Embryonic facial prominence (tissue), 1 donor: ENCODE data around the gene ZBTB1.
"Not testable (repeated sequence)": the region's sequence is repeated elsewhere in the genome, so short reads cannot be mapped to it uniquely, and the experiment has no call there.

Source experiments
- DNase-seq: peaks from one replicate; pipeline ENCODE4 v3.0.0-alpha.2; 2016; ENCODE audit errors: extremely low spot score

The ZBTB1 gene

DNA sequence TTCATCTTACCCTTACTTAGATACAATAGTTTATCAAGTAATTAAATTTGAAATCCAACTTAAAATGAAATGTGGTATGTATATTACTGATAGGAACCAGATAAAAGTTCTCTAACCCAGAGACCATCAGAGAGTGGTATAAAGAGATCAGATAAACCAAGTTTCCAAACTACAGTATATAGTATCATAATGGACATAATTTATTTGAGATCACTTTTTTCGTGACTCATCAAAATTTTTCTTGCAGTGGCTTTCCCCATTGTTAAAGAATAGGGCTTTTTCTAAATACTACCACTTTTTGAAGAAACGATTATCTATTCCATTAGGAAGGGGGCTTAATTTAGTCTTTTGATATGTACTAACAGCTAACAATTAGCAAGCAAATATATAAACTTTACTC is 20.8 kb downstream of the ZBTB1 start:
- DNase-seq = no peak

DNA sequence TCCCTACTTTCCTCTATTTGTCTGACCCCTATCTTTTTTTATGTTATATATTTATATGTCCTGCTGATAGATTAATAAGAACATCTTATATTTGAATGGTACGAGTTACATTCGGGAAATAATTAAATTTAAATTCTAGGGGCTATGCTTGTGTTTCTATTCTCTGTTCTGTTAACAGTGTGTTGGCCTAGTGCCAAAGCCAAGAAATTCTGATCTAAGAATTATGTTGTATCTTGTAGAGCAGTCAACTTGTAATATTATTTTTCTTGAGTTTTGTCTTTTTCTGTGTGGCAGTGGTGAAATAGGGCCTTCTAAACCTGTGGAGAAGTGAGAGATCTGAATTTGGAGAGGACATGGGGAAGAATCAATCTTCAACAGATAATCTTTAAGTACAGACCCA is 27.0 kb downstream of the ZBTB1 start:
- no peak for DNase-seq

DNA sequence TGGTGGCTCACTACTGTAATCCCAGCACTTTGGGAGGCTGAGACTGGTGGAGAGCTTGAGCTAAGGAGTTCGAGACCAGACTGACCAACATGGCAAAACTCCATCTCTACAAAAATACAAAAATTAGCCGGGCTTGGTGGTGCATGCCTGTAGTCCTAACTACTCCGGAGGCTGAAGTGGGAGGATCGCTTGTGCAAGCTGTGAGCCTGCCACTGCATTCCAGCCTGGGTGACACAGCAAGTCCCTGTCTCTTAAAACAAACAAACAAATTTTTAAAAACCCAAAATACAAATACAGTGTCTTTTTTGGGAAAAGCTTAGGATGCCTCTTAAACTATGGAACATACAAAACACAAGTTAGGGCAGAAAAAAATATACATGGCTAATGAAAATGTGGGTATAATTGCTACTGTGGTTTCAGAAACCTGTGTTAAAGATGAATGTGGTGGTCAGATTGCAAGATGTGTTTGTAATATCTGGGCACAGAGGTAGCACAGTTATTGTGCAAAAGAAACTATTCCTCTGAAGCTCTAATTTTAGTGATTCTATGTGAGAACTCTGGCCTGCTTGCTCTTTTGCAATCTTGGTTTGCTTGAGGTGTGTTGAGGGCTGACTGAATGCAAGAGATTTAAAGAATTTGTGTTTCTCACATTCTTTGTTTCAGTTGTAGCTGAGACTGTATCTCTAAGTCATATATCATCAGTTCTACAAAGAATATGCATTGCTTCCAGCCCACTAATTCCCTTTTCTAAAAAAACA is 32.1 kb downstream of the ZBTB1 start:
- no peak for DNase-seq

DNA sequence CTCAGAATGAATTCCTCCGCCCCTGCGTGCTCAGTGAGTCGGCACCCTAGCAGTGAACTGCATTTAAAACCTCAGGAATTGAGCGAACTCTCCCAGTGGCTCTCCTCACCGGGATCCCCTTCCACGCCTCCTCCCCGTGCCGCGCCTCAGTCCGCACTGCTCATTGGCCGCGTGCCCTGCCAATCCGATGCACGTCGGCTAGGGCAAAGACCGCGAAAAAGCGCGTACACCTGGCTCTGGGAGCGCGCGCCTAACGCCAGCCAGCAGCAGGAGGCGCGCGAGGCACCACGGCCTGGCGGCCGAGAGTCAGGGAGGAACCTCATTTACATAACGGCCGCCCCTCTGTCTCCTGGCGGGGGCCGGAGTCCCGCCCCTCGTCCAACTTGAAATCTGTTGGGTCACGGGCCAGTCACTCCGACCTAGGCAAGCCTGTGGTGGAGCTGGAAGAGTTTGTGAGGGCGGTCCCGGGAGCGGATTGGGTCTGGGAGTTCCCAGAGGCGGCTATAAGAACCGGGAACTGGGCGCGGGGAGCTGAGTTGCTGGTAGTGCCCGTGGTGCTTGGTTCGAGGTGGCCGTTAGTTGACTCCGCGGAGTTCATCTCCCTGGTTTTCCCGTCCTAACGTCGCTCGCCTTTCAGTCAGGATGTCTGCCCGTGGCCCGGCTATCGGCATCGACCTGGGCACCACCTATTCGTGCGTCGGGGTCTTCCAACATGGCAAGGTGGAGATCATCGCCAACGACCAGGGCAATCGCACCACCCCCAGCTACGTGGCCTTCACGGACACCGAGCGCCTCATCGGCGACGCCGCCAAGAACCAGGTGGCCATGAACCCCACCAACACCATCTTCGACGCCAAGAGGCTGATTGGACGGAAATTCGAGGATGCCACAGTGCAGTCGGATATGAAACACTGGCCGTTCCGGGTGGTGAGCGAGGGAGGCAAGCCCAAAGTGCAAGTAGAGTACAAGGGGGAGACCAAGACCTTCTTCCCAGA is 35.9 kb downstream of the ZBTB1 start, which contains the start of gene HSPA2:
TSS of gene HSPA2 (plus strand) at position 534 of the 995 bp plus-strand sequence. CDS start at position 643, 109 bp downstream.
- peak; percentile 98 for DNase-seq

DNA sequence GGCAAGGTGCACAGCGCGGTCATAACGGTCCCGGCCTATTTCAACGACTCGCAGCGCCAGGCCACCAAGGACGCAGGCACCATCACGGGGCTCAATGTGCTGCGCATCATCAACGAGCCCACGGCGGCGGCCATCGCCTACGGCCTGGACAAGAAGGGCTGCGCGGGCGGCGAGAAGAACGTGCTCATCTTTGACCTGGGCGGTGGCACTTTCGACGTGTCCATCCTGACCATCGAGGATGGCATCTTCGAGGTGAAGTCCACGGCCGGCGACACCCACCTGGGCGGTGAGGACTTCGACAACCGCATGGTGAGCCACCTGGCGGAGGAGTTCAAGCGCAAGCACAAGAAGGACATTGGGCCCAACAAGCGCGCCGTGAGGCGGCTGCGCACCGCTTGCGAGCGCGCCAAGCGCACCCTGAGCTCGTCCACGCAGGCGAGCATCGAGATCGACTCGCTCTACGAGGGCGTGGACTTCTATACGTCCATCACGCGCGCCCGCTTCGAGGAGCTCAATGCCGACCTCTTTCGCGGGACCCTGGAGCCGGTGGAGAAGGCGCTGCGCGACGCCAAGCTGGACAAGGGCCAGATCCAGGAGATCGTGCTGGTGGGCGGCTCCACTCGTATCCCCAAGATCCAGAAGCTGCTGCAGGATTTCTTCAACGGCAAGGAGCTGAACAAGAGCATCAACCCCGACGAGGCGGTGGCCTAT is 36.8 kb downstream of the ZBTB1 start:
- DNase-seq = no peak

DNA sequence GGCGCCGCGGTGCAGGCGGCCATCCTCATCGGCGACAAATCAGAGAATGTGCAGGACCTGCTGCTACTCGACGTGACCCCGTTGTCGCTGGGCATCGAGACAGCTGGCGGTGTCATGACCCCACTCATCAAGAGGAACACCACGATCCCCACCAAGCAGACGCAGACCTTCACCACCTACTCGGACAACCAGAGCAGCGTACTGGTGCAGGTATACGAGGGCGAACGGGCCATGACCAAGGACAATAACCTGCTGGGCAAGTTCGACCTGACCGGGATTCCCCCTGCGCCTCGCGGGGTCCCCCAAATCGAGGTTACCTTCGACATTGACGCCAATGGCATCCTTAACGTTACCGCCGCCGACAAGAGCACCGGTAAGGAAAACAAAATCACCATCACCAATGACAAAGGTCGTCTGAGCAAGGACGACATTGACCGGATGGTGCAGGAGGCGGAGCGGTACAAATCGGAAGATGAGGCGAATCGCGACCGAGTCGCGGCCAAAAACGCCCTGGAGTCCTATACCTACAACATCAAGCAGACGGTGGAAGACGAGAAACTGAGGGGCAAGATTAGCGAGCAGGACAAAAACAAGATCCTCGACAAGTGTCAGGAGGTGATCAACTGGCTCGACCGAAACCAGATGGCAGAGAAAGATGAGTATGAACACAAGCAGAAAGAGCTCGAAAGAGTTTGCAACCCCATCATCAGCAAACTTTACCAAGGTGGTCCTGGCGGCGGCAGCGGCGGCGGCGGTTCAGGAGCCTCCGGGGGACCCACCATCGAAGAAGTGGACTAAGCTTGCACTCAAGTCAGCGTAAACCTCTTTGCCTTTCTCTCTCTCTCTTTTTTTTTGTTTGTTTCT is 37.6 kb downstream of the ZBTB1 start:
- no peak for DNase-seq

DNA sequence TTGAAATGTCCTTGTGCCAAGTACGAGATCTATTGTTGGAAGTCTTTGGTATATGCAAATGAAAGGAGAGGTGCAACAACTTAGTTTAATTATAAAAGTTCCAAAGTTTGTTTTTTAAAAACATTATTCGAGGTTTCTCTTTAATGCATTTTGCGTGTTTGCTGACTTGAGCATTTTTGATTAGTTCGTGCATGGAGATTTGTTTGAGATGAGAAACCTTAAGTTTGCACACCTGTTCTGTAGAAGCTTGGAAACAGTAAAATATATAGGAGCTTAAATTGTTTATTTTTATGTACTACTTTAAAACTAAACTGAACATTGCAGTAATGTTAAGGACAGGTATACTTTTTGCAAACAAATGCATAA is 38.2 kb downstream of the ZBTB1 start:
- DNase-seq = no peak

DNA sequence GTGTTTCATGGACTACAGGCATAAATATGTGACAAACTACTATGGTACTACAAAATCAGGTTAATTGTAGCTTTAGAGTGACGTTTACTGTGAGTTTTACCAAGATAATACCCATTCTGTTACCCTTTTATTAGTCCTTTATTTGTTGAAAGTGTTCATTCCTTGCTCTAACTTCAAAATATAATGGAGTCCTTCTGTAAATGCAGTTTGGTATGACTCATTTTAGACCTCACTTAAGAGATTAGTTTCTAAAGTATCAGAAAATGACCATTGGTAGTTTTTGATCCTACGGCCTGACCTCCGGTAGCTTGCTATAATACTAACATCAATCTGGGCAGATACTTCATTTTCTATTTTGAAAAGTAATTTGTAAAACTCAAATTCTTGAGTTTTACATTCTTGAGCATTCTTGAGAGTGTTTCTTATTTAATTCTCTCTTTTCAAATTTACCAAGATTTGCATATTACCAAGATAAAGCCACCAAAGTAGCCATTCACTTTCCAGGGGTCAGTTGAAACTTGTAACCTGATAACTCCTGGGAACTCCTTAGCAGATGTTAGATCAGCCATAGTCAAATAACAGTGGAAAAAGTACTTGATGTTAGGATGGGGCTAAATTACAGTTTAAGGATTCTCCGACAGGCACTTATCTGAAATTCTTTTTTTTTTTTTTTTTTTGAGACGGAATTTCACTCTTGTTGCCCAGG is 40.2 kb downstream of the ZBTB1 start:
- no peak for DNase-seq

DNA sequence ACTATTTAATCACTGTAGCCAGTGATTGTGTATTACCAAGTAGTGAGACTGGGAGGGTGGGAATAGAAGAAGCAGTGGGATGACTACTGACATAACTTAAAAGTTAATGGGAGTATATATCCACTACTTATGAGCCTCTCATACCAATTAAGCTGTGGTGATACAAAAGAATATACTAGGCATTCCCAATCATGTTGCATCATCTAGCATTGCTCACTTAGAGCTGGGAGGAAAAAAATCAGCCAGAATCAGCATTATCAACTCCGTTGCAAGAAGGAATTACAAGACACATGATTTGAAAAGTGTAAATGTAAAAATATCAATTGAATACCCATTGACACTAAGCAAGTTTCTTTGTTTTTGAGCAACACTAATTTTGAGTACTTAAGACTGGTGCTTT is 44.4 kb downstream of the ZBTB1 start:
- DNase-seq = no peak

DNA sequence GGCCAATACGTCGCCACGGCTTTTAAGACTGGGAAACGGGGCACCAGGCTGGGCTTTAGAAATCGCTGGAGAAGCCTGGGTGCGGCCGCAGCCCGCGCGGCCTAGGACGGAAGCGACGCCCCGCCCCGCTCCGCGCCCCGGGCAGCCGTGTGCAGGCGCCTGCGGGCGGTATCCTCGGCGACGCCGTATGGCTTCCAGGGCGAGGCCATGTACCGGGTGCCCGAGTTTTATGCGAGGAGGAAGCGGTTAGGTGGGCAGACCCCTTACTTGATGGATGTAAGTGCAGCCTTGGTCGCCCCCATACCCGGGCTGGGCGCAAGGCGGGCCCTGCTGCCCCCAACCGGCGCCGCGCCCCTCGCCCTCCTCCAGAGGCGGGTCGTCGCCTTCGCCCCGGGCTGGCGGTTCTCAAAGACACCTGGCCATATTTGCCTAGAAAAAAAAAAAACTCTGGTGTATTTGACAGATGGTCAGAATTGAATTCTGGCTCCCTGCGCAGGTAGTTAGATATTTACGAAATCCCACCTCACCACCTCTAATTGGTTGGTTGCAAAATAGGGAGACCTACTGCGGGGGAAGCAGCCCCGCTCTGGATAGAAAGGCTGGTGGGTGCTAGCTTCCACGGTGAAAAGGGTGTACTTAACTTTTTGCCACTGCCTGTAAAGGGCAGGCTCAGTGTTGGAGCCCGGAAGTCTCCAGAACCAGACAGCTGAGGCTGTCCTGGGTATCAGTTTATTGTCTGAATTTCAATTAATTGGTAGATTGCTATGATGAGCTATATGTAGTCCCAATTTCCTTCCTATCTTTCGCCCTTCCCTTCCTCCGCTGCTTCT is 45.4 kb downstream of the ZBTB1 start, which contains the start of gene PPP1R36:
TSS of gene PPP1R36 (plus strand) at position 171 of the 830 bp plus-strand sequence. CDS start at position 208, 37 bp downstream.
- no peak for DNase-seq

DNA sequence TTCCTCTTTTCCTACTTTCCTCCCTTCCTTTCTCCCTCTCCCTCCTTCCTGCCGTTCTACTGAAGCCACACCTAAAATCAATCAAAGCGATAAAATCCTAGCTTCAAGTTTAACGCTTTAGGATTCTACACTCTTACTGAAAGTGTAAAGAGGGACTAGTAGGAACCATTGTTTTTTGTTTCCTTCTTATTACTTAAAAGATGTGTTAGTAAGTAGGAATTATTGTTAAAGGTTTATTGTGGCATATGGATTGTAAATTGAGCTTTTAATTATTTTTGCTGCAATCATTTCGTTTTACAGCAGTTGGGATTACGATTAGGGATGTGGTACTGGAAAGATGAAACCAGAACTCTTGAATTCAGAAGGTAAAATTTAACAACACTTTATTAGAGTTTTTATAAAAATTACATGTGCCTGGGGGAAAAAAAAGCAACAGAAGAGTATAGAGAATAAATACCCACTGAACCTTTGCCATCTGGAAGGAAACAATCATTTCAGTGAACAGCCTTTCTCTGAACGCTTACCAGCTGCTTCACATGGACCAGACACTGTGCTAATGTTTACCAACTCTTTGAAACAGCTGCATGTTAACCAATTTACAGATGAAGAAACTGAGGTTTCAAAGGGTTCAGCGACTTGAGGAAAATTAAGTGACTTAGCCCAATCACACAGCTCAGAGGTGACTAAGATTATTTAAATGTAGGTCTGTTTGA is 46.2 kb downstream of the ZBTB1 start:
- no peak for DNase-seq

DNA sequence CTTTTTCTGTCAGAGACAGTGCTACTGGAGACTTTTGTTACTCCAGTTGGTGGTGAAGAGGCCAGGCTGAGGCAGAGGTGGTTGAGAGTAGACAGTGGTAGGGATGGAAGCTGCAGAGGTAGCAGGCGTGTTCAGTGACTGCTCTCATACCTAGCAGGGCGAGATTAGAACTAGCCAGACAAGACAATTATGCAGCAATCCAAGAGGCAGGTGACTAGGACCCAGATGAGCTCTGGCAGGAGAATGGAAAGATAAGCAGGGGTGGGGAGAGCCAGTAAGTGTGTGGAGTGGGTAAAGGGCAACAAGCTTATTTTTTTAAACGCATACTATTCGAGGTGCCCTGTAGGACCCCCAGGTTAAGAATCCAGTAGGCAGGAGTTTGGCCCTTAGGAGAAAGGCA is 50.0 kb downstream of the ZBTB1 start:
- DNase-seq = no peak

DNA sequence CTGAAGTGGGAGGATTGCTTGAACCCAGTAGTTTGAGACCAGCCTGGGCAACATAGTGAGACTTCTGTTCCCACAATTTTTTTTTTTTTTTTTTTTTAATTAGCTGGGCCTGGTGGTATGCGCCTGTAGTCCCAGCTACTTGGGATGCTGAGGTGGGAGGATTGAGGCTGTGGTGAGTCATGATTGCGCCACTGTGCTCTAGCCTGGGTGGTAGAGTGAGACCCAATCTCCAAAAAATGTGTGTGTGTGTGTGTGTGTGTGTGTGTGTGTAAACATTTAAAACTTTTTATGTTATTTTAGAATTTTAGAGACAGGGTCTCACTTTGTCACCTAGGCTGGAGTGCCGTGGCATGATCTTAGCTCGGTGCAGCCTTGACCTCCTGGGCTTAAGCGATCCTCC is 52.0 kb downstream of the ZBTB1 start:
- no peak for DNase-seq

DNA sequence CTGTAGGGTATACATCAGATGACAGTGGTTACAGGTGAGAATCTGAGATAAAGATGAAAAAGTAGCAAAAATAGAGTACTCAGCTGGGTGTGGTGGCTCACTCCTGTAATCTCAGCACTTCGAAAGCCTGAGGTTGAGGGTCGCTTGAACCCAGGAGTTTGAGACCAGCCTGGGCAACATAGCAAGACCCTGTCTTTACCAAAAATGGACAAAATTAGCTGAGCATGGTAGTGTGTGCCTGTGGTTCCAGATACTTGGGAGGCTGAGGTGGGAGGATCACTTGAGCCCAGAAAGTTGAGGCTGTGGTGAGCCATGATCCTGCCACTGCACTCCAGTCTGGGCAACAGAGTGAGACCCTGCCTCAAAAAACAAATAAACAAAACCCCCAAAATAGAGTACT is 53.6 kb downstream of the ZBTB1 start:
- DNase-seq = not testable (repeated sequence)

DNA sequence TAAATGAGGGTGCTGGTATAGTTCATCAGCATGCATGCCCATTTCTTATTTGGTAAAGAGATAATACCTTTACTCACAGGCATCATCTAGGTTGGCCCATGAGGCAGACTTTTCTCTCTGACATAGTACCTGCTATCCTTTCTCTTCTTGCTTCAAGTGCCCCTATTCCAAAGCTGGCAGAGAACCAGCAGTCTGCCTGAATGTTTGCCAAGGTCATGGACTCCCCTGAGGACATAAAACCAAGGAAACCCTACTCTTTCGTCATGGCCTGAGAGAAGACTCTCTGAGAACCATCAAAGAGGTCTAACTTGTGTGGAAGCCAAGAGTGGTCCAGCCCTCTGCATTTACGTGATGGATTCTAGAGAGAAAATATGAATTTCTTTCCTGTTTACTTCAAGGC is 57.1 kb downstream of the ZBTB1 start:
- no peak for DNase-seq

DNA sequence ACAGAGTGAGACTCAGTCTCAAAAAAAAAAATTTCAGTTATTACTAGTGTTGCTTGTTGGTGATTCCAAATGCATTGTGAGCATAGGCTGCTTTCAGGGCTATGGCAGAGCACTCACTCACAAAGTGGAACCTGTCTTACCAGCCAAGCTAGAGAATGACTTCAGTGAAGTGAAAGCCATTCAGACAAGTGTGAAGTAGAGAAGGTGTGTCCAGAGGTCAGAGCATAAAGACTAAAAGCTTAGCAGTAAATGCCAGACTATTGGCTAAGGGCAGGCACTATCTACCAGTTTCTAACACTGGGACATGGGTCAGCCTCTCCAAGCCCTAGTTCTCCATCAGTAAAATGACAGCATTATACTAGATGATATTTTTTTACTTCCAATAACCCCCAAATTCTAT is 57.9 kb downstream of the ZBTB1 start:
- DNase-seq = no peak

DNA sequence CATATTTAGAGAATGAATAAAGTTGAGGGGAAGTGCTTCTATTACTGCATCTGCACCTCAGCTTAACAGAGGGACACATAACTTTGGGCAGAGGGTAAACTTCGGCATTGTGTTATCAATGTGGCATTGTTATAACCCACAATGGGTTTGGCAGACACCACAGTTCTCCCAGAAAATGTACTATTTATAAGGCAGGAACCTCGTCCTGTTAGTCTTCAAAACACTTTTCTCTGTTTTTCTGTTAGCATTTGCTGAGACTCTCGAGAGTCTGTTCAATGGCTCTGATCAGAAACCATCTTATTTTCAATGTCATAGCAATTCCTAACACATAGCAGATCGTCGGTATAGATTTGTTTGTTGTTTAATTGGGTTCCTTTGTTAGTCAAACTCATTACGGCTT is 59.1 kb downstream of the ZBTB1 start:
- no peak for DNase-seq

DNA sequence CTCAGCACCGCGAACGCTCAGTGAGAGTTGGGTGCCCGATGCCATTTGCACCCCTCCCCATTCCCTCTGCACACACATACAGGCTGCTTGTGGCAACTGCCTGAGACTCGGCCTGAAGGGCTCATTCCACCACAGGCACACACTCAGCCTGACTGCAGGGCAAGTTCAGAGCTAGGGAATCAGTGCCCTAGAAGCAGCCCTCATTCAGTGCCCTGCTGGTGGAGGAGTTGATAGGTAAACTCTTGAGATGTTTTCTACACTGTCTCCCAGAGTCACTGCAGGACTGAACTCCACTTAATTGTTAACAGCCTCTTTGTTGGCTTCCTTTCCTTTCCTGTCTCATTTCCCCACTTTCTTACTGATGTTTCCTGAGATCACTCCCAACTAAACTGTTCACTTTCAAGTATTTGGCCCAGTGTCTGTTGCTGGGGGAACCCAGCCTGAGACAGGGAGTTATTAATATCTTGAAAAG is 62.1 kb downstream of the ZBTB1 start:
- peak; percentile 43 for DNase-seq

DNA sequence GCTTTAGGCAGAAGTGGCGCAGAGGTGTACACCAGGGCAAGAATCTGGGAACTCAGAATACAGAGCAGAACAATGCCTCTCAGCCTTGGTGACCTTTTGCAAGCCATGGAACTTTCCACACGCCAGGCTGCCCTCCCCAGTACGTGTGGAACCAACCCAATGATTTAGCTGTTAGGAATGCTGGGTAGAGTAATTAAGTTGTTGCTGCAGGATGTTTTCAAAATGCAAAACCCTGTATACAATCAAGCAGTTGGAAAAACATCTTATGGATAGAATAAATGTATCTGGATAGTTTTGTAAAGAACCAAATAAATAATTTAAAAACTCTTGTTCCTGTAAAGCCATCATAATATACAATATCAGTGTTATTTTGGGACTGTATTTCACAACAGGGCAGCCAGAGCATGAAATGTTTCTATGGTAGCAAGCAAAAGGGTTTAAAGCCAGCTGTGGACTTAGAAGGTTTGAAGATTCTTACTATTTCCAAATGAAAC is 64.6 kb downstream of the ZBTB1 start:
- no peak for DNase-seq
